GM23248 (cell line): ENCODE results near the gene RTN4RL2. TPM values are rescaled to one million over a fixed set of nuclear protein-coding genes. Genes with fewer than 3 reads are reported as not detected.

Experiments
- DNase-seq: peaks from one replicate; pipeline ENCODE4 v3.0.0-alpha.2; 2015
- H2AFZ ChIP-seq: fragments of 200-600 bp; sonication (generic); 2 replicates; pipeline ENCODE4 v1.6.1; 2016; ENCODE audit warnings: antibody characterized with exemption
- H3F3A ChIP-seq: fragments of 200-600 bp; sonication (generic); 2 replicates; pipeline ENCODE4 v1.6.1; 2016; ENCODE audit warnings: mild to moderate bottlenecking, antibody characterized with exemption, mixed run types; ENCODE audit not compliant: insufficient read depth
- H3K27ac ChIP-seq: fragments of 200-600 bp; sonication (generic); 2 replicates; pipeline ENCODE4 v1.5.1; 2016; ENCODE audit warnings: mild to moderate bottlenecking
- H3K27me3 ChIP-seq: fragments of 200-600 bp; sonication (generic); replicated peaks from 2 replicates; pipeline ENCODE4 v1.6.1; 2016; ENCODE audit warnings: mild to moderate bottlenecking; ENCODE audit not compliant: insufficient read depth
- H3K36me3 ChIP-seq: fragments of 200-600 bp; sonication (generic); 2 replicates; pipeline ENCODE4 v1.6.1; 2016; ENCODE audit warnings: low read depth, mild to moderate bottlenecking
- H3K4me1 ChIP-seq: fragments of 200-600 bp; sonication (generic); 2 replicates; pipeline ENCODE4 v1.6.1; 2016; ENCODE audit warnings: mild to moderate bottlenecking; ENCODE audit not compliant: insufficient read depth
- H3K4me2 ChIP-seq: fragments of 200-600 bp; sonication (generic); one replicate; pipeline ENCODE4 v1.6.1; 2016; ENCODE audit warnings: mild to moderate bottlenecking; ENCODE audit not compliant: unreplicated experiment
- H3K4me3 ChIP-seq: fragments of 200-600 bp; sonication (generic); 2 replicates; pipeline ENCODE4 v1.5.1; 2016; ENCODE audit warnings: mild to moderate bottlenecking
- H3K79me2 ChIP-seq: fragments of 200-600 bp; sonication (generic); 2 replicates; pipeline ENCODE4 v1.6.1; 2016; ENCODE audit warnings: mild to moderate bottlenecking; ENCODE audit not compliant: insufficient read depth
- H3K9ac ChIP-seq: fragments of 200-600 bp; sonication (generic); 2 replicates; pipeline ENCODE4 v1.6.1; 2016; ENCODE audit warnings: mild to moderate bottlenecking
- H3K9me2 ChIP-seq: fragments of 200-600 bp; sonication (generic); 2 replicates; pipeline ENCODE4 v1.6.1; 2016; ENCODE audit warnings: mixed run types, mild to moderate bottlenecking, moderate library complexity; ENCODE audit not compliant: insufficient read depth
- H3K9me3 ChIP-seq: fragments of 200-600 bp; sonication (generic); one replicate; pipeline ENCODE4 v1.6.1; 2017; ENCODE audit warnings: low read depth
- H4K20me1 ChIP-seq: fragments of 200-600 bp; sonication (generic); 2 replicates; pipeline ENCODE4 v1.6.0; 2016; ENCODE audit not compliant: insufficient read depth
- EZH2 ChIP-seq: fragments of 200-600 bp; sonication (generic); IDR thresholded peaks from 2 replicates; pipeline ENCODE4 v1.6.1; 2018; ENCODE audit warnings: antibody characterized with exemption, mild to moderate bottlenecking; ENCODE audit not compliant: insufficient read depth, poor library complexity, severe bottlenecking
- EZH2phosphoT487 ChIP-seq: fragments of 200-600 bp; sonication (generic); IDR thresholded peaks from 2 replicates; pipeline ENCODE4 v1.6.1; 2018; ENCODE audit warnings: antibody characterized with exemption, moderate library complexity, mild to moderate bottlenecking, low read depth; ENCODE audit not compliant: insufficient read depth
- WGBS, 2 experiments: methylation state at CpG; one replicate each; pipeline ENCODE4 v1.1.6; 2015 to 2017; ENCODE audit warnings: low lambda C conversion rate in 2 of 2, low coverage in 1 of 2; ENCODE audit errors: missing lambda C conversion rate in 2 of 2; 5-methylcytosine and 5-hydroxymethylcytosine counted together
- in situ Hi-C: fragments of 300-500 bp; cut with MboI; formaldehyde crosslinking; loops from 2 replicates; pipeline ENCODE4 v1.15.0; 2020
- polyA plus RNA-seq: library from polyadenylated mRNA; unstranded; fragments of >200 nt; fragmentation: Nextera tagmentation; extraction: Ambion mirVana; gene quantifications from 2 replicates; pipeline ENCODE4 v1.2.1, GENCODE V29; 2016
- total RNA-seq: library from RNA; depleted of rRNA; stranded (reverse); fragments of >200 nt; shearing (Covaris generic); gene quantifications from 2 replicates; pipeline ENCODE4 v1.2.3, GENCODE V29; 2014

Gene RTN4RL2
- total and polyA plus RNA-seq, 2 experiments from 2014 or later, result 0.32 to 1.1 TPM

DNA sequence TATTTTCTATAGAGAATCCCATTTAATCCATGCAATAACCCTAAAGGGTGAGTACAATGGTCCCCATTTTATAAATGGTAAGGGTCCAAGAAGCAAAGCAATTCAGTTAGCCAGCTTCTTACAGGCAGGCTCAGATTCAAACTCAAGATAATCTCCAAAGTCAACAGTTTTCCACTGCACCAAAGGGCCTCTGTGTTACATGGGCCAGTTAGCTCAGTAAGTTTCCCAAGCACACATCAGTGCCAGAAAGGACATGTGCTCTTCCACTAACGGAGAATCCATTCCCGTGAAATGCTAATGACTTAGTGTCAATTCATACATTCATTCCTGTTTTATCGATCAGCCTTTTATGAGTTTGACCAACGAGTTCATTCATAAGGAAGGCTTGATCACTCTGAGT lies 44.2 kb downstream of the RTN4RL2 start:
- in situ Hi-C loops, result no loop called here
- TF ChIP-seq EZH2 (no peak), EZH2phosphoT487 (no peak)

DNA sequence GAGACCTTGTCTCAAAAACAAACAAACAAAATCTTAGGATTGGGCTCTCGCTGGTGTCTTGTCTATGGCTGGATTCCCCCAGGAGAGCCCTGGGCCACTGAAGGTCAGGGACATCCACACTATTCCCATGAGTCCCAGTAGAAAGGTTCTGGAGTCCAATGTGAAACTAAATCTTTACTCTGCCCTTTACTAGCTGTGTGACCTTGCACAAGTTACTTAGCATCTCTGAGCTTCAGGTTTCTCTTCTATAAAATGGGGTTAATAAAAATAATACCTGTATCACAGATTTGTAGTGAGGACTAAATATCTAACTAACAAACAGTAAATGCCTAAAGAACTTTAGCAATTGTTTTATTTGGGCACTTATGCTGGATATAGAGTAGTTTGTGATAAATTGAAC lies 46.2 kb downstream of the RTN4RL2 start:
- no peak overlapping the region for H3K9ac ChIP-seq
- no peak for DNase-seq
- H3K4me3 ChIP-seq, result no peak overlapping the region
- no peaks in the 10 kb centered on the region for H4K20me1 ChIP-seq
- H3K27ac ChIP-seq, result no peak overlapping the region
- H3K4me1 ChIP-seq, result no peaks in the 10 kb centered on the region
- H2AFZ ChIP-seq, result no peak overlapping the region
- H3K36me3 ChIP-seq, result no peaks in the 10 kb centered on the region
- no peaks in the 10 kb centered on the region for H3K27me3 ChIP-seq
- TF ChIP-seq EZH2 (no peak), EZH2phosphoT487 (no peak)
- H3K79me2 ChIP-seq, result no peaks in the 10 kb centered on the region
- no peak overlapping the region for H3K4me2 ChIP-seq
- WGBS, 2 experiments, result 100% methylated on average over 1 of the region's 1 CpG
- H3F3A ChIP-seq, result no peaks in the 10 kb centered on the region
- H3K9me3 ChIP-seq, result no peaks in the 10 kb centered on the region
- in situ Hi-C loops, result no loop called here
- H3K9me2 ChIP-seq, result no peaks in the 10 kb centered on the region

More for the DNA sequence above, 44.2 kb downstream of the RTN4RL2 start:
- Histone ChIP-seq H3K9me2 (no peaks in the 10 kb centered on the region), H3K27me3 (no peaks in the 10 kb centered on the region), H3K4me1 (no peaks in the 10 kb centered on the region), H3K79me2 (no peaks in the 10 kb centered on the region), H3K4me2 (no peak overlapping the region), H3K9ac (no peak overlapping the region), H3K4me3 (no peak overlapping the region), H3K36me3 (no peaks in the 10 kb centered on the region), H3K9me3 (no peaks in the 10 kb centered on the region), H3K27ac (no peak overlapping the region), H4K20me1 (no peaks in the 10 kb centered on the region), H3F3A (no peaks in the 10 kb centered on the region), H2AFZ (no peak overlapping the region)
- no peak for DNase-seq
- 75 to 77% methylated on average over 4 of the region's 4 CpGs for WGBS, 2 experiments

DNA sequence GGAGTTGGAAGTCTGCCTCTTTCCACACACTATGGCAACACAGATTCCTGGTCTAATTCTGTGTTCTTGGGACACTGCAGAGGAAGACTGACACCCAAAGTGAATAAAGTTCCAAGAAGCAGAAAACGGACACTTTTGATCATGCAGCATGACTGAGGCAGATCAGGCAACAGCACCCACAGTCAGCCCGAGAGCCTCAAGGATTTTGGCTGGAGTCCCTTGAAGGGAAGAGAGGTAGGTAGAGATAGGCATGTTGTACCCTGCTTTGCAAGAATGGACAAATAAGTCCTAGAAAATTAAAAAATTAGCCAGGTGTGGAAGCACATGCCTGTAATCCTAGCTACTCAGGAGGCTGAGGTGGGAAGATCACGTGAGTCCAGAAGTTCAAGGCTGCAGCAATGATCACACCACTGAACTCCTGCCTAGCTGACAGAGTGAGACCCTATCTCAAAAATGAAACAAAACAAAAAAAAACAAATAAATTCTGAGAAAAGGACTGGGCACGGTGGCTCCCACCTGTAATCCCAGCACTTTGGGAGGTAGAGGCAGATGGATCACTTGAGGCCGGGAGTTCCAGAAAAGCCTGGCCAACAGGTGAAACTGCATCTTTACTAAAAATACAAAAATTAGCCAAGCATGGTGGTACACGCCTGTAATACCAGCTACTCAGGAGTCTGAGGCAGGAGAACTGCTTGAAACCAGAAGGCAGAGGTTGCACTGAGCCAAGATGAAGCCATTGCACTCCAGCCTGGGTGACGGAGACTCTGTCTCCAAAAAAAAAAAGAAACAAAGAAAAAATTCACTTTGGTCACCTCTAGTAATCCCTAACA lies 48.2 kb downstream of the RTN4RL2 start:
- in situ Hi-C loops, result no loop called here
- no peak overlapping the region for H3K4me2 ChIP-seq

DNA sequence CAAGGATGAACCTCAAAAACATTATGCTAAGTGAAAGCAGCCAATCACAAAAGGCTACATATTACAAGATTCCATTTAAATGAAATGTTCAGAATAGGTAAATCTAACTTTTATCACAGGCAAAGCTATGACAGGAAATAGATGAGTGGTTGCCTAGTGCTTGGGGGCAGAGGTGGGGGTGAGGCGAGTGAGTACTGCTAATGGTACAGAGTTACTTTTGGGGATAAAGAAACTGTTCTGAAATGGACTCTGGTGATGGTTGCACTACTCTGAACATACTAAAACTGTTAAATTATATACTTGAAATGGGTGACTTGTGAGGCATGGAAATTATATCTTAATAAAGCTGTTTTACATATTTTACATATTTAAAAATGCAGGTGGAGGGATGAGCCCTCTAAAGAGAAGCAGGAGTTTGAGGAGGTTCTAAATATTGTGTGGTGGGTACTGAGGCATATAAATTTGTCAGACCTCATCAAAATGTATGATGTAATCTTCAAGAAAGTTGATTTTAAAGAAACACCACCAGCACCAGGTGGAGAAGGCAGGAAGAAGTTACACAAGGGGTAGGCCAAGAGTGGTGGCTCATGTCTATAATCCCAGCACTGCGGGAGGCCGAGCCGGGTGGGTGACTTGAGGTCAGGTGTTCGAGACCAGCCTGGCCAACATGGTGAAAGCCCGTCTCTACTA lies 51.6 kb downstream of the RTN4RL2 start:
- TF ChIP-seq EZH2 (no peak), EZH2phosphoT487 (no peak)
- 95 to 98% methylated on average over 6 of the region's 6 CpGs for WGBS, 2 experiments
- Histone ChIP-seq H3K9me2 (no peaks in the 10 kb centered on the region), H3K27ac (no peak overlapping the region), H4K20me1 (no peaks in the 10 kb centered on the region), H3K4me2 (no peak overlapping the region), H2AFZ (no peak overlapping the region), H3K9me3 (no peaks in the 10 kb centered on the region), H3K4me3 (no peak overlapping the region), H3F3A (no peaks in the 10 kb centered on the region), H3K79me2 (no peaks in the 10 kb centered on the region), H3K9ac (no peak overlapping the region), H3K4me1 (peaks cover 4% of the 10 kb centered on the region; the same call in 1 of the 2 replicates), H3K27me3 (no peaks in the 10 kb centered on the region), H3K36me3 (no peaks in the 10 kb centered on the region)
- no peak for DNase-seq
- in situ Hi-C loops, result no loop called here

More for the DNA sequence above, 48.2 kb downstream of the RTN4RL2 start:
- no peak overlapping the region for H3K4me3 ChIP-seq
- H3K79me2 ChIP-seq, result no peaks in the 10 kb centered on the region
- DNase-seq, result no peak
- no peak overlapping the region for H3K27ac ChIP-seq
- H3K36me3 ChIP-seq, result no peaks in the 10 kb centered on the region
- 78 to 82% methylated on average over 7 of the region's 7 CpGs for WGBS, 2 experiments
- no peaks in the 10 kb centered on the region for H3K27me3 ChIP-seq
- H3K9me2 ChIP-seq, result no peaks in the 10 kb centered on the region
- H3K9ac ChIP-seq, result no peak overlapping the region
- H4K20me1 ChIP-seq, result no peaks in the 10 kb centered on the region
- H3F3A ChIP-seq, result no peaks in the 10 kb centered on the region
- H3K9me3 ChIP-seq, result no peaks in the 10 kb centered on the region
- no peak overlapping the region for H2AFZ ChIP-seq
- no peaks in the 10 kb centered on the region for H3K4me1 ChIP-seq
- TF ChIP-seq EZH2phosphoT487 (no peak), EZH2 (no peak)
